HG03135 (cell line): ENCODE results near the gene KDM1B.
"Not testable (repeated sequence)": the region's sequence is repeated elsewhere in the genome, so short reads cannot be mapped to it uniquely, and the experiment has no call there.

Source experiments
- ATAC-seq: cut with Tn5 transposase; IDR thresholded peaks from one replicate; pipeline ENCODE4 v1.9.1; 2021; ENCODE audit warnings: mild to moderate bottlenecking, moderate library complexity; ENCODE audit not compliant: unreplicated experiment

Gene KDM1B

DNA sequence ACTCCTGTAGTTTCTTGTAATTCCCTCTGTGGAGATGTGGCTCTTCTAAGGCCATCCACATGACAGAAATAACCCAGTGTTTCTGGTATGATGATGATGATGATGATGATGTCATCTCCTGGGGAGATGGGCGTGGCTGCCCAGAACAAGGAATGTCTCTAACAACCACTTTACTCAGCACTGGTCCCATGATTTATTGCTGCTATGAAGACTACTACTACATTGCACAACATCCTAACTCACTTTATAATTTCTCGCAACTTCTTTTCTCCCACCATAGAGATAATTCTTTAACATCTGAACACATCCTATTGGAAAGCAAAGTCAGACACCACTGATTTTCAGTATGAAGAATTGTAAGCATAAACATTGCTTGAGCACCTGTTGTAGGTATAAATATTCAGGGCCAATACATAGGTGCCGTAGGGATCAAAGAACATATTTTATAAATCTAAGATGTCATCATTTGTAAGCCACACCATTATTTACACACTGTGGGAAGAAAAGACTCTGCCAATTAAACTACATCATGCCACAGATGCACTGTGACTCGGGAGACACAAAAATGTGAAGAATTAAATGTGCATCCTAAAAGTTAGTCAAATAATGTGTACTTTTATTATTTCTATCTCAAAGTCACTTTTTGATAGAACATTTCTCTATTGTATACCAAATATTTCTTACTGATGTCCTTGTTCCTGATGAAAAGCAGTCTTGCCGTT is 6.8 kb upstream of the KDM1B start:
- ATAC-seq: no peak

DNA sequence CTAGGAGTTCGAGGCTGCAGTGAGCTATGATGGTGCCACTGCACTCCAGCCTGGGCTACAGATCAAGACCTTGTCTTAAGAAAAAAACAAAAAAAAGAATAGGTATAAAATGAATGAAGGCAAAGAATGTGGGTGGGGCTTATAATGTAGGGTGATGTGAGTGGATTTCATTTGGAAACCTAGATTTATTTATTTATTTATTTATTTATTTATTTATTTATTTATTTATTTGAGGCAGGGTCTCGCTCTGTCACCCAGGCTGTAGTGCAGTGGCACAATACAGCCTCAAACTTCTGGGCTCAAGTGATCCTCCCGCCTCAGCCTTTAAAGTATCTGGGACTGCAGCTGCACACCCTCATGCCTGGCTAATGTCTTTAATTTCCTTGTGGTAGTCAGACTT is 3.8 kb upstream of the KDM1B start:
- not testable (repeated sequence) for ATAC-seq

GRCh38 chr6:18151801-18152200 is 3.4 kb upstream of the KDM1B start:
- ATAC-seq: no peak

- ATAC-seq: no peak
These were observed 1.9 kb upstream of the KDM1B start for GRCh38 chr6:18153311-18153703.

GRCh38 chr6:18154507-18155149 is 594 bp upstream of the KDM1B start, which contains the start of gene TPMT:
Gene TPMT (minus strand): TSS chr6:18155077. CDS start chr6:18149127, 5,950 bp downstream.
- ATAC-seq: peak; percentile 54

- ATAC-seq: peak; percentile 36
These were observed 721 bp downstream of the KDM1B start for GRCh38 chr6:18155864-18156421.

DNA sequence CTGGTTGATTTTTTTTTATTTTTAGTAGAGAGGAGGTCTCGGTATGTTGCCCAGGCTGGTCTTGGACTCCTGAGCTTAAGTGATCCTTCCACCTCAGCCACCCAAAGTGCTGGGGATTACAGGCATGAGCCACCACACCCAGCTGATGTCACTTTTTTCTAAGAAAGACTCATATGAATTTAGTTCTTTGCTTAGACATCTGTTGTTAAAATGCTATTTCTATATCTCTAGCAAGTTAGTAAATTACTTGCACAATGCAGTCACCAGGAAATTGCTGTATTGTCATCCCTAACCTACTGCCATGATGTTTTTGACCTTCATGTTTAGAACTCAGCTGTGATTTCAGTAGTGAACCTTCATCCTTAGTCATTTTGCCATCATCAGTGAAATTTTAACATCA is 5.7 kb downstream of the KDM1B start:
- no peak for ATAC-seq

- no peak for ATAC-seq
These were observed 6.2 kb downstream of the KDM1B start for GRCh38 chr6:18161431-18161830.

- no peak for ATAC-seq
These were observed 7.2 kb downstream of the KDM1B start for GRCh38 chr6:18162401-18162800.

DNA sequence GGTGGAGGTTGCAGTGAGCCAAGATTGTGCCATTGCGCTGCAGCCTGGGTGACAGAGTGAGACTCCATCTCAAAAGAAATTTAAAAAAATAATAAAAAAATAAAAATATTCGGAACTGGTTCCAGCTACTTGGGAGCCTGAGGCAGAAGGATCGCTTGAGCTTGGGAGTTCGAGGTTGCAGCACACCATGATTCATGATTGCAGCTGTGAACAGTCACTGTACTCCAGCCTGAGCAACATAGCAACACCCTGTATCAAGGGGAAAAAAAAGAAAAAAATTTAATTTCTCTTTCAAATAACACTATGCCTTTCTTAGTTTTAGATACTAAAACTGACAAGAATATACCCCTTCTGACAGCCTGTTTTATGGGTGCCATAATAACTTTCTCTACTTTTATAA is 10.5 kb downstream of the KDM1B start:
- no peak for ATAC-seq

DNA sequence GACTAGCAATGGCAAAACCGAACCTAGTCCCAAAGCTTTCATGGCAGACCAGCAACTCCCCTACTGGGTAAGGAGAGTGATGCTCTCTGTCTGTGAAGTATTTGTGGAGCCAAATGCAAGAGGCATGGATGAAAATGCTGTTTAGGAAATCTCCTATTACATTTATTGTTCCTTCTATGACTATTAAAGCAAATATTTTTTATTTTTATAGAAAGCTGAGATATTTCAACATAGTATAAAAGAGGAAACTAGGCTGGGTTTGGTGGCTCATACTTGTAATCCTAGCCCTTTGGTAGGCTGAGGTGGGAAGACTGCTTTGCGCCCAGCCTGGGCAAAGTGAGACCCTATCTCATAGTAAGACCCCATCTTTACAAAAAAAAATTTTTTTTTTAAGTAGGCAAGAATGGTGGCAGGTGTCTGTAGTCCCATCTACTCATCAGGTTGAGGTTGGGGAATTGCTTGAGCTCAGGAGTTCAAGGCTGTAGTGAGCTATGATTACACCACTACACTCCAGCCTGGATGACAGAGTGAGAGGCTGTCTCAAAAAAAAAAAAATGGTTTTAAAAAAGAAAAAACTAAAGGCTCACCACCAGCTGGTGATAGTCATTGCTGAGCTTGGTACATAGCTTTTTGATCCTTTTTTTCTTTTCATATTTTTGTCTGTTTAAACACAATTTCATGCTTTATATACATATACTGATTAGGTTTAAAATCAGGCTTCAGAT is 11.3 kb downstream of the KDM1B start:
- no peak for ATAC-seq

DNA sequence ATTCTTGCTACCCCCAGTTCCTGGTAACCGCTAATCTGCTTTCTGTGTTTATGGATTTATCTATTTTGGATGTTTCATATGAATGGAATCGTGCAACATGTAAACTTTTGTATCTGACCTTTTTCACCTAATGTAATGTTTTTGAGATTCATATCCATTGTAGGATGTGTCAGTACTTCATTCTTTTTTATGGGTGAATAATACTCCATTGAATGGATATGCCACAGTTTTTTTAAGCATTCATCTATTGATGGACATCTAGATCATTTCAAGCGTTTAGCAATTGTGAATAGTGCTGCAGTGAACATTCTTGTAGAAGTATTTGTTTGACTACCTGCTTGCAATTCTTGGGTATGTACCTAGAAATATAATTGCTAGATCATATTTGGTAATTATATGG is 13.0 kb downstream of the KDM1B start:
- ATAC-seq: no peak

DNA sequence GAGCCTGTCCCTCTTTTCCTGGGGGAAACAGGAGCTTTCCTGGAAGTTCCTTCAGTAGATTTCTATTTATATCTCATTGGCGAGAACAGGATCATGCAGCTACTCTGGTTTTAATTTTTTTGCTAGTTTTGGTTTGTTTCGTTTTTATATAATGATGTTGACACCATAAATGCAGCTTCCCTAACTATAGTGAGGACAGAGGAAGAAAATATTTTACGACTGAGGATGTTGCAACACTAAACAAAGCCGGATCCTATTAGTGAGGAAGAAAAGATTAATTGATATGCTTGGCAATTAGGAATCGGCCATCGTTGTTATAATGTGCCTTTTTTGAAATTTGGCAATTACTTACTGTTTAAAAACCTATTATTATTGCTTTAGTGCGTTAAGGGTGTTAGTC is 16.6 kb downstream of the KDM1B start:
- no peak for ATAC-seq

GRCh38 chr6:18176198-18176597 is 21.0 kb downstream of the KDM1B start:
- not testable (repeated sequence) for ATAC-seq

GRCh38 chr6:18177286-18177965 is 22.2 kb downstream of the KDM1B start:
- ATAC-seq: no peak

GRCh38 chr6:18178960-18179615 is 23.9 kb downstream of the KDM1B start:
- no peak for ATAC-seq

- no peak for ATAC-seq
These were observed 24.6 kb downstream of the KDM1B start for GRCh38 chr6:18179770-18180356.

DNA sequence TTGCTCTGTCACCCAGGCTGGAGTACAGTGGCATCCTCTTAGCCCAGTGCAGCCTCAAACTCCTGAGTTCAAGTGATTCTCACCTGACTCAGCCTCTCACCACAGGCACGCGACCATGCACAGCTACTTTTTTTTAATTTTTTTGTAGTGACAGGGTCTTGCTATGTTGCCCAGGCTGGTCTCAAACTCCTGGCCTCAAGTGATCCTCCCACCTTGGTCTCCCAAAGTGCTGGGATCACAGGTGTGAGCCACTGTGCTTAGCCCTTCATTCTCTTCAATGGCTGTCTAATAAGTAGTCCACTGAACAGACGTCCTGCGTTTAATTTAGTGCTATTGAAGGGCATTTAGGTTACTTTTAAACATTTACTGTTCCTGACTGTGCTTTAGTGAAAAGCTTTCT is 27.3 kb downstream of the KDM1B start:
- ATAC-seq: no peak

GRCh38 chr6:18183766-18184165 is 28.5 kb downstream of the KDM1B start:
- ATAC-seq: no peak

GRCh38 chr6:18185624-18186023 is 30.4 kb downstream of the KDM1B start:
- no peak for ATAC-seq
